Psoas muscle (tissue), 8 donors: ENCODE data around the gene ZSCAN5B. TPM values are rescaled to one million over a fixed set of nuclear protein-coding genes. Genes with fewer than 3 reads are reported as not detected.

Source experiments
- ATAC-seq, 4 donors: fragments of 200-7000 bp; cut with Tn5 transposase; one replicate each; pipeline ENCODE4 v1.9.1; 2020; ENCODE audit warnings: moderate library complexity in 3 of 4, mild to moderate bottlenecking in 2 of 4
- DNase-seq, 2 donors: peaks; one replicate each; pipeline ENCODE4 v3.0.0-alpha.2; 2020
- H3K27ac ChIP-seq: fragments of 200-600 bp; one replicate; pipeline ENCODE4 v1.8.0; 2022
- H3K27me3 ChIP-seq, 3 donors: fragments of 200-600 bp in 1 of 3; one replicate each; pipeline versions ENCODE4 v1.6.1 to v1.8.0; 2013 to 2022; ENCODE audit warnings: low read length in 2 of 3, mild to moderate bottlenecking in 2 of 3, moderate library complexity in 1 of 3; ENCODE audit not compliant: insufficient read depth in 3 of 3
- H3K36me3 ChIP-seq, 2 donors: fragments of 200-600 bp in 1 of 2; one replicate each; pipeline versions ENCODE4 v1.6.1 to v1.8.0; 2013 to 2022; ENCODE audit warnings: low read depth in 1 of 2, mild to moderate bottlenecking in 1 of 2, moderate library complexity in 1 of 2; ENCODE audit not compliant: insufficient read depth in 1 of 2
- H3K4me1 ChIP-seq: fragments of 200-600 bp; one replicate; pipeline ENCODE4 v1.8.0; 2022
- H3K4me3 ChIP-seq: fragments of 200-600 bp; one replicate; pipeline ENCODE4 v1.8.0; 2022; ENCODE audit warnings: mild to moderate bottlenecking
- H3K9me3 ChIP-seq: fragments of 200-600 bp; one replicate; pipeline ENCODE4 v1.8.0; 2022
- CTCF ChIP-seq: fragments of 200-600 bp; IDR thresholded peaks from one replicate; pipeline ENCODE4 v1.8.0; 2022; ENCODE audit warnings: antibody characterized with exemption
- WGBS, 3 donors: extraction: QIAGEN DNeasy Blood & Tissue Kit; methylation state at CpG; one replicate each; pipeline versions ENCODE4 v1.1.6 to v1.1.7; 2013; 5-methylcytosine and 5-hydroxymethylcytosine counted together
- intact Hi-C, 2 donors: fragments of 100-400 bp; cut with DNase I; formaldehyde crosslinking; loops; one replicate each; pipeline versions ENCODE4 v1.11.0 to v1.14.2; 2022
- polyA plus RNA-seq, 3 donors: library from polyadenylated mRNA; stranded (reverse); fragments of 200-250 nt; gene quantifications; one replicate each; pipeline ENCODE4 v1.2.3, GENCODE V29; 2013
- total RNA-seq, 4 donors: library from RNA; stranded (reverse); fragmentation: NEBNext Ultra II Directional in 2 of 4; extraction: Animal tissue kit (Norgen Biotek cat#: 25700) in 2 of 4; gene quantifications; one replicate each; pipeline versions ENCODE4 v1.2.1 to v1.2.4, GENCODE V29; 2021 to 2023
- donor health status: healthy with polysubstance abuse.
- donor health status: DM: no; HTN: no; CAD: no; lungs with moderate emphysema.
- donor health status: Bipolar disorder and iron deficiency.
- donor health status: healthy.
- donor health status: DM: yes; HTN: yes; CAD: no.
- donor health status: DM: no; HTN: no; CAD: no.
- donor health status: DM: no; HTN: no; CAD: no.
- donor health status: DM: yes; HTN: yes; CAD: no.

Gene ZSCAN5B
- total and polyA plus RNA-seq, 7 donors: 0.05 TPM; not detected in 6

- intact Hi-C loops: no loop called here
- DNase-seq (no peak), ATAC-seq (no peak)
- Histone ChIP-seq H3K4me3 (no peak overlapping the region), H3K9me3 (no peaks in the 10 kb centered on the region), H3K4me1 (no peaks in the 10 kb centered on the region), H3K27me3 (peaks cover 0 to 27% (median 9%) of the 10 kb centered on the region in 3 donors), H3K27ac (no peak overlapping the region), H3K36me3 (no peaks in the 10 kb centered on the region)
- 33 to 38% (median 33%) methylated on average over 11 of the region's 11 CpGs for WGBS, 3 donors
- TF ChIP-seq CTCF: no peak
These were observed 23.0 kb downstream of the ZSCAN5B start for GRCh38 chr19:56174550-56174949.

- ATAC-seq (no peak), DNase-seq (no peak)
- Histone ChIP-seq H3K4me1 (no peaks in the 10 kb centered on the region), H3K36me3 (no peaks in the 10 kb centered on the region), H3K4me3 (no peak overlapping the region), H3K27me3 (peaks cover 0 to 27% (median 9%) of the 10 kb centered on the region in 3 donors), H3K9me3 (no peaks in the 10 kb centered on the region), H3K27ac (no peak overlapping the region)
- intact Hi-C loops: no loop called here
- 6 to 10% (median 9%) methylated on average over 8 to 9 of the region's 9 CpGs for WGBS, 3 donors
- no peak for TF ChIP-seq CTCF
These were observed 23.5 kb downstream of the ZSCAN5B start for GRCh38 chr19:56174086-56174485.

- TF ChIP-seq CTCF: no peak
- no peaks in the 10 kb centered on the region for H3K36me3 ChIP-seq
- WGBS, 3 donors: 49 to 60% (median 57%) methylated on average over 14 of the region's 14 CpGs
- H3K4me1 ChIP-seq: no peaks in the 10 kb centered on the region
- H3K27me3 ChIP-seq: peaks cover 0 to 18% (median 4%) of the 10 kb centered on the region in 3 donors
- DNase-seq: peak in 1 of 2 donors; percentile 32
- H3K27ac ChIP-seq: no peak overlapping the region
- no peak overlapping the region for H3K4me3 ChIP-seq
- H3K9me3 ChIP-seq: no peaks in the 10 kb centered on the region
- ATAC-seq: peak in 3 of 4 donors; percentile 29 to 58 (median 50)
- intact Hi-C loops: loop anchor here in 1 of 2 donors (2.0 kb wide), 1 partner anchor 93 kb away; no protein-coding TSS in a partner anchor
These were observed 27.3 kb downstream of the ZSCAN5B start for GRCh38 chr19:56170261-56170660.

- 30 to 38% (median 32%) methylated on average over 7 of the region's 7 CpGs for WGBS, 3 donors
- Histone ChIP-seq H3K36me3 (peaks cover 0 to 2% of the 10 kb centered on the region in 2 donors), H3K4me3 (no peak overlapping the region), H3K9me3 (no peaks in the 10 kb centered on the region), H3K27ac (no peak overlapping the region), H3K27me3 (peaks cover 0 to 4% (median 0%) of the 10 kb centered on the region in 3 donors), H3K4me1 (no peaks in the 10 kb centered on the region)
- no peak for TF ChIP-seq CTCF
- DNase-seq (no peak), ATAC-seq (no peak)
- intact Hi-C loops: no loop called here
These were observed 30.5 kb downstream of the ZSCAN5B start for GRCh38 chr19:56167064-56167578.

GRCh38 chr19:56163097-56163496 is 34.5 kb downstream of the ZSCAN5B start:
- no peak for ATAC-seq
- no peaks in the 10 kb centered on the region for H3K9me3 ChIP-seq
- H3K36me3 ChIP-seq: peaks cover 0 to 34% of the 10 kb centered on the region in 2 donors
- H3K27me3 ChIP-seq: peaks cover 0 to 4% (median 0%) of the 10 kb centered on the region in 3 donors
- H3K4me1 ChIP-seq: no peaks in the 10 kb centered on the region
- no peak overlapping the region for H3K4me3 ChIP-seq
- no peak for TF ChIP-seq CTCF
- WGBS, 3 donors: 76 to 81% (median 77%) methylated on average over 13 of the region's 13 CpGs
- no peak for DNase-seq
- no peak overlapping the region for H3K27ac ChIP-seq
- intact Hi-C loops: no loop called here
